Stimulated activated naive B cell treated with anti-CD40 and anti-IgM and Interleukin-4, amounts not matched to agents 10 μg/mL and 1 μg/mL and 100 μg/mL, for 72 hours (primary cell): ENCODE measurements around the gene HAX1.
"Not testable (repeated sequence)": the region's sequence is repeated elsewhere in the genome, so short reads cannot be mapped to it uniquely, and the experiment has no call there.

Experiments
- ATAC-seq, 2 donors: fragments of 150-1000 bp; cut with Tn5 transposase; replicated peaks; 2 replicates each; pipeline ENCODE4 v1.10.0; 2021; ENCODE audit warnings: moderate library complexity in 1 of 2
- DNase-seq: peaks from one replicate; pipeline ENCODE4 v3.0.0; 2021
- H3K27ac Mint-ChIP-seq: one replicate; pipeline ENCODE4 v1.8.0; 2022; ENCODE audit warnings: mild to moderate bottlenecking, mixed read lengths
- H3K27me3 Mint-ChIP-seq, 2 donors: one replicate each; pipeline ENCODE4 v1.8.0; 2022; ENCODE audit warnings: mixed read lengths in 2 of 2
- H3K36me3 Mint-ChIP-seq, 2 donors: one replicate each; pipeline ENCODE4 v1.8.0; 2022; ENCODE audit warnings: mixed read lengths in 2 of 2, mild to moderate bottlenecking in 1 of 2
- H3K4me1 Mint-ChIP-seq, 2 donors: one replicate each; pipeline ENCODE4 v1.8.0; 2022; ENCODE audit warnings: mixed read lengths in 2 of 2, mild to moderate bottlenecking in 1 of 2
- H3K4me3 Mint-ChIP-seq, 2 donors: one replicate each; pipeline ENCODE4 v1.8.0; 2022; ENCODE audit warnings: mild to moderate bottlenecking in 2 of 2, mixed read lengths in 2 of 2, moderate library complexity in 1 of 2
- H3K9me3 Mint-ChIP-seq, 2 donors: one replicate each; pipeline ENCODE4 v1.8.0; 2022; ENCODE audit warnings: mixed read lengths in 2 of 2, mild to moderate bottlenecking in 1 of 2

Gene HAX1

GRCh38 chr1:154306151-154306550 lies 33.7 kb downstream of the HAX1 start:
- Mint-ChIP-seq H3K27me3 (peaks cover 0 to 10% of the 10 kb centered on the region in 2 donors), H3K36me3 (no peaks in the 10 kb centered on the region), H3K9me3 (peaks cover 0 to 2% of the 10 kb centered on the region in 2 donors), H3K27ac (no peak overlapping the region), H3K4me3 (no peak overlapping the region), H3K4me1 (peaks cover 0 to 1% of the 10 kb centered on the region in 2 donors)
- DNase-seq (no peak), ATAC-seq (no peak)

- not testable (repeated sequence) for H3K4me1 Mint-ChIP-seq, DNase-seq, H3K27ac Mint-ChIP-seq, H3K36me3 Mint-ChIP-seq, H3K4me3 Mint-ChIP-seq, ATAC-seq, H3K9me3 Mint-ChIP-seq
- H3K27me3 Mint-ChIP-seq = peaks cover 6 to 17% of the 10 kb centered on the region in 2 donors
Measured at GRCh38 chr1:154307670-154308270, 35.3 kb downstream of the HAX1 start.

DNA sequence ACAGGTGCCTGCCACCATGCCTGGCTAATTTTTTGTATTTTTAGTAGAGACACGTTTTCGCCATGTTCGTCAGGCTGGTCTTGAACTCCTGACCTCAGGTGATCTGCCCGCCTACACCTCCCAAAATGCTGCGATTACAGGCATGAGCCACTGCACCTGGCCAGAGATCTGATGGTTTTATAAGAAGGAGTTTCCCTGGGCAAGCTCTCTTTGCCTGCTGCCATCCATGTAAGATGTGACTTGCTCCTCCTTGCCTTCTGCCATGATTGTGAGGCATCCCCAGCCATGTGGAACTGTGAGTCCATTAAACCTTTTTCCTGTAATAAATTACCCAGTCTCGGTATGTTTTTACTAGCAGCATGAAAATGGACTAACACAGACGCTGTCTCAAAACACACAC lies 36.7 kb downstream of the HAX1 start:
- H3K27ac Mint-ChIP-seq, ATAC-seq: not testable (repeated sequence)

GRCh38 chr1:154312229-154313065 lies 40.0 kb downstream of the HAX1 start:
- not testable (repeated sequence) for H3K36me3 Mint-ChIP-seq, H3K27ac Mint-ChIP-seq, H3K9me3 Mint-ChIP-seq, H3K4me1 Mint-ChIP-seq, ATAC-seq, DNase-seq, H3K4me3 Mint-ChIP-seq
- peaks cover 15 to 19% of the 10 kb centered on the region in 2 donors for H3K27me3 Mint-ChIP-seq

More for the DNA sequence above, 36.7 kb downstream of the HAX1 start:
- DNase-seq, H3K4me1 Mint-ChIP-seq, H3K9me3 Mint-ChIP-seq, H3K4me3 Mint-ChIP-seq, H3K36me3 Mint-ChIP-seq: not testable (repeated sequence)
- H3K27me3 Mint-ChIP-seq = peaks cover 15 to 23% of the 10 kb centered on the region in 2 donors

- Mint-ChIP-seq H3K27ac (no peak overlapping the region), H3K27me3 (peaks cover 21 to 24% of the 10 kb centered on the region in 2 donors), H3K9me3 (peaks cover 4% of the 10 kb centered on the region in 2 donors), H3K36me3 (no peaks in the 10 kb centered on the region), H3K4me3 (no peak overlapping the region), H3K4me1 (no peaks in the 10 kb centered on the region)
- DNase-seq (no peak), ATAC-seq (no peak)
Measured at GRCh38 chr1:154313066-154313356, 40.6 kb downstream of the HAX1 start.

DNA sequence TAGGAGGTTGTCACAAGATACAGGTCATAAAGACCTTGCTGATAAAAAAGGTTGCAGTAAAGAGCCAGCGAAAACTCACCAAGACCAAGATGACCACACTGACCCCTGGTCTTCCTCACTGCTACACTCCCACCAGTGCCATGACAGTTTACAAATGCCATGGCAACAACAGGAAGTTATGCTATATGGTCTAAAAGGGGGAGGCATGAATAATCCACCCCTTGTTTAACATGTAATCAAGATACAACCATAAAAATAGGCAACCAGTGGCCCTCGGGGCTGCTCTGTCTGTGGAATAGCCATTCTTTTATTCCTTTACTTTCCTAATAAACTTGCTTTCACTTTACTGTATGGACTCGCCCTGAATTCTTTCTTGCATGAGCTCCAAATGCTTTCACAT lies 41.8 kb downstream of the HAX1 start:
- peaks cover 25 to 28% of the 10 kb centered on the region in 2 donors for H3K27me3 Mint-ChIP-seq
- not testable (repeated sequence) for H3K27ac Mint-ChIP-seq, H3K4me3 Mint-ChIP-seq, ATAC-seq, H3K36me3 Mint-ChIP-seq, H3K9me3 Mint-ChIP-seq, H3K4me1 Mint-ChIP-seq, DNase-seq

DNA sequence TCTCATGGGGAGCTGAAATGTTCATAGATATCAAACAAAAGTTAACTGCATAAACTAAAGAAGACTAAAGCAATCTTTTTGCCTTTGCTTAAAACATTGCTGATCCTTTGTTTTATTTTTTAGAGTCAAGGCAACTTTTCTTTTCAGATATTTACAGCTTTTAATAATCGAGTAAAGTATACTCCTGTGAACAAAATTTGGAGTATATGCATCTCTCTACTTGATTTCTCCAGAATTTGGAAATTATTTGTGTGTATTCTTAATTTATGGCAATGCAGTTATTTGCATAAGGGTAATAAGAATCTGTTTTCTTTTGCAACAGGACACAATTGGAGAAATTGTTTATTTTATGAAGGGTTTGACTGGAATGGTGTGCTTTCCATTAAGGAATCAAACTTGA lies 44.3 kb downstream of the HAX1 start:
- peaks cover 1 to 4% of the 10 kb centered on the region in 2 donors for H3K9me3 Mint-ChIP-seq
- ATAC-seq (no peak), DNase-seq (no peak)
- H3K27me3 Mint-ChIP-seq = peaks cover 33 to 44% of the 10 kb centered on the region in 2 donors
- no peaks in the 10 kb centered on the region for H3K4me1 Mint-ChIP-seq
- H3K4me3 Mint-ChIP-seq = no peak overlapping the region
- H3K27ac Mint-ChIP-seq = no peak overlapping the region
- H3K36me3 Mint-ChIP-seq = no peaks in the 10 kb centered on the region

DNA sequence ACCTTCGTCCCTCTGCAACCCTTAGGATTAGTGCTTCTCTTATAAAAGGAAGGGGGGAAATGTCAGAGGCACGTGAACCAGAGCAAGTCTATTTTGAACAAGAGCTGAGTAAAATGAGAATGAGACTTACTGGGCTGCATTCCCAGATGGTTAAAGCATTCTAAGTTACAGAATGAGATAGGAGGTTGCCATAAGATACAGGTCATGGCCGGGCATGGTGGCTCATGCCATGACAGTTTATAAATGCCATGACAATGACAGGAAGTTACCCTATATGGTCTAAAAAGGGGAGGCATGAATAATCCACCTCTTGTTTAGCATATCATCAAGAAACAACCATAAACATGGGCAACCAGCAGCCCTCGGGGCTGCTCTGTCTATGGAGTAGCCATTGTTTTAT lies 46.0 kb downstream of the HAX1 start:
- peaks cover 1 to 4% of the 10 kb centered on the region in 2 donors for H3K9me3 Mint-ChIP-seq
- H3K4me1 Mint-ChIP-seq = no peaks in the 10 kb centered on the region
- H3K27me3 Mint-ChIP-seq = peaks cover 31 to 44% of the 10 kb centered on the region in 2 donors
- no peak for ATAC-seq
- H3K4me3 Mint-ChIP-seq = no peak overlapping the region
- H3K27ac Mint-ChIP-seq = no peak overlapping the region
- no peak for DNase-seq
- no peaks in the 10 kb centered on the region for H3K36me3 Mint-ChIP-seq

- Mint-ChIP-seq H3K9me3 (peaks cover 1 to 4% of the 10 kb centered on the region in 2 donors), H3K27me3 (peaks cover 28 to 44% of the 10 kb centered on the region in 2 donors), H3K4me3 (no peak within 1 kb of the TSS), H3K36me3 (no peaks in the 10 kb centered on the region), H3K27ac (no peak within 1 kb of the TSS), H3K4me1 (peaks cover 7 to 11% of the 10 kb centered on the region in 2 donors)
- no peak for DNase-seq
- ATAC-seq = no peak
Measured at GRCh38 chr1:154320882-154321608, 48.6 kb downstream of the HAX1 start, which contains the start of gene AQP10. TSS of gene AQP10 (plus strand) at chr1:154321093. CDS start at chr1:154321156, 63 bp downstream.

DNA sequence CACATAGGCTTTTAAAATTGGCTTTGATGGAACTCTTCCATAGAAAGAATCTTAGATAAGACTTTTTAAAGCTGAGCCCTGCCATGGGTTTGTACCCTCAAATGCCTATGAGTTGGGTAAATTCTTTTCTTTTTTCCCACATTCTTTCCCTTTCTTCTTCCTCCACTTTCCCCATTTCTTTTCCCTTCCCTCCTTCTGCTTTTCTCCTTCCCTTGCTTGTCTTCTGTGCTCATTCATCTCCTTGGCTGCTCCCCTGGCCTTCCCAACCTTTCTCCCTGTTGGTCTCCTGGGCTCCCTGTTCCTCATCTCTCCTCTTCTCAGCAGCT lies 49.1 kb downstream of the HAX1 start:
- H3K9me3 Mint-ChIP-seq, ATAC-seq, H3K36me3 Mint-ChIP-seq, H3K27ac Mint-ChIP-seq, DNase-seq, H3K4me3 Mint-ChIP-seq: not testable (repeated sequence)
- Mint-ChIP-seq H3K4me1 (peaks cover 11 to 16% of the 10 kb centered on the region in 2 donors), H3K27me3 (peaks cover 28 to 44% of the 10 kb centered on the region in 2 donors)

DNA sequence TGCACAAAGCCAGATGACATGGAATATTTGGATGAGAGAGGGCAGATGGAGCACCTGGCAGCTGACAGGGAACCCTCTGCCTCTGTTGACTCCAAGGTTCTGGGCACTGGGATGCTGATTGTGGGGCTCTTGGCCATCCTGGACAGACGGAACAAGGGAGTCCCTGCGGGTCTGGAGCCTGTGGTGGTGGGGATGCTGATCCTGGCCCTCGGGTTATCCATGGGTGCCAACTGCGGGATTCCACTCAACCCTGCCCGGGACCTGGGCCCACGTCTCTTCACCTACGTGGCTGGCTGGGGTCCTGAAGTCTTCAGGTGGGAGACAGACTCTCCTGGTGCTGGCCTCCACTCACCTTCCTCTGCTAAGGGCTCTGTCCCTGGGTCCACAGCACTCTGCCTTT lies 51.1 kb downstream of the HAX1 start:
- Mint-ChIP-seq H3K27me3 (peaks cover 18 to 34% of the 10 kb centered on the region in 2 donors), H3K9me3 (no peaks in the 10 kb centered on the region), H3K36me3 (no peaks in the 10 kb centered on the region), H3K4me3 (no peak overlapping the region), H3K4me1 (peaks cover 24 to 36% of the 10 kb centered on the region in 2 donors), H3K27ac (no peak overlapping the region)
- ATAC-seq (no peak), DNase-seq (no peak)

- DNase-seq (no peak), ATAC-seq (no peak)
- Mint-ChIP-seq H3K27me3 (peaks cover 18 to 29% of the 10 kb centered on the region in 2 donors), H3K36me3 (no peaks in the 10 kb centered on the region), H3K27ac (peak overlapping the region; percentile 25), H3K4me1 (peaks cover 27 to 41% of the 10 kb centered on the region in 2 donors), H3K9me3 (no peaks in the 10 kb centered on the region), H3K4me3 (peak overlapping the region; percentile 91 to 98)
Measured at GRCh38 chr1:154324241-154324640, 51.8 kb downstream of the HAX1 start.

- H3K4me1 Mint-ChIP-seq = peaks cover 34 to 48% of the 10 kb centered on the region in 2 donors
Measured at GRCh38 chr1:154324669-154325582, 52.5 kb downstream of the HAX1 start, which contains the start of gene ATP8B2. TSS of gene ATP8B2 (plus strand) at chr1:154325525. CDS start at chr1:154328142, 2,617 bp downstream.

More at GRCh38 chr1:154324669-154325582, 52.5 kb downstream of the HAX1 start, which contains the start of gene ATP8B2:
- Mint-ChIP-seq H3K27me3 (peaks cover 18 to 23% of the 10 kb centered on the region in 2 donors), H3K36me3 (peaks cover 3 to 4% of the 10 kb centered on the region in 2 donors), H3K9me3 (no peaks in the 10 kb centered on the region), H3K4me3 (peak within 1 kb of the TSS; percentile 91 to 98), H3K27ac (peak within 1 kb of the TSS; percentile 84)
- peak; percentile 70 to 75 for ATAC-seq
- DNase-seq = peak; percentile 78
